Testis (tissue), 3 donors: Measurements from ENCODE around the gene TBC1D22A. TPM values are rescaled to one million over a fixed set of nuclear protein-coding genes. Genes with fewer than 3 reads are reported as not detected.

ENCODE experiments used
- DNase-seq: peaks from one replicate; pipeline ENCODE4 v3.0.0-alpha.2; 2019
- H3K27ac ChIP-seq, 2 donors: fragments of 200-600 bp; sonication (generic); one replicate each; pipeline ENCODE4 v1.5.1; 2019
- H3K27me3 ChIP-seq: fragments of 200-600 bp; sonication (generic); one replicate; pipeline ENCODE4 v1.5.1; 2019
- H3K36me3 ChIP-seq: fragments of 200-600 bp; sonication (generic); one replicate; pipeline ENCODE4 v1.5.1; 2017; ENCODE audit warnings: low read depth; ENCODE audit errors: missing control alignments
- H3K4me1 ChIP-seq: fragments of 200-600 bp; sonication (generic); one replicate; pipeline ENCODE4 v1.5.1; 2019
- H3K4me3 ChIP-seq, 2 donors: fragments of 200-600 bp; sonication (generic); one replicate each; pipeline ENCODE4 v1.5.1; 2017 to 2019
- H3K9me3 ChIP-seq: fragments of 200-600 bp; sonication (generic); one replicate; pipeline ENCODE4 v1.5.1; 2017
- CTCF ChIP-seq, 3 experiments: fragments of 450-650 bp in 2 of 3; fragments of 200-600 bp in 1 of 3; sonication (generic) in 1 of 3; IDR thresholded peaks; one replicate each; pipeline ENCODE4 v1.5.1; 2016 to 2019; ENCODE audit warnings: antibody characterized with exemption in 3 of 3, mild to moderate bottlenecking in 2 of 3, moderate library complexity in 1 of 3
- POLR2A ChIP-seq: fragments of 450-650 bp; IDR thresholded peaks from one replicate; pipeline ENCODE4 v1.6.1; 2017; ENCODE audit warnings: antibody characterized with exemption, mild to moderate bottlenecking, moderate library complexity
- WGBS, 2 donors: methylation state at CpG; one replicate each; pipeline ENCODE4 v1.1.5; 2018; 5-methylcytosine and 5-hydroxymethylcytosine counted together
- intact Hi-C: fragments of 100-400 bp; cut with DNase I; formaldehyde crosslinking; loops from one replicate; pipeline ENCODE4 v1.15.1; 2023; ENCODE audit warnings: low total_unique reads
- polyA plus RNA-seq: library from polyadenylated mRNA; stranded (reverse); fragments of 350-450 nt; fragmentation: Illumina TruSeq; extraction: RNeasy Lipid Tissue Mini Kit (QIAGEN cat#74804); gene quantifications from one replicate; pipeline ENCODE4 v1.2.3, GENCODE V29; 2014; ENCODE audit warnings: low read depth, low replicate concordance; ENCODE audit not compliant: insufficient read depth
- total RNA-seq, 2 donors: library from RNA; depleted of rRNA; stranded (reverse); fragments of >200 nt; gene quantifications; one replicate each; pipeline ENCODE4 v1.2.3, GENCODE V29; 2016

Gene TBC1D22A
- total and polyA plus RNA-seq, 3 donors from 2014 or later, result 16.6 to 32.8 (median 28.5) TPM

- H3K9me3 ChIP-seq, result no peaks in the 10 kb centered on the region
- H3K27ac ChIP-seq, result no peak overlapping the region
- H3K4me3 ChIP-seq, result no peak overlapping the region
- no peaks in the 10 kb centered on the region for H3K27me3 ChIP-seq
- 47 to 53% methylated on average over 15 of the region's 15 CpGs for WGBS, 2 donors
- TF ChIP-seq CTCF (IDR thresholded peaks at IDR 0.05) (no peak), POLR2A (no peak)
- no peak for DNase-seq
- intact Hi-C loops, result no loop called here
- H3K36me3 ChIP-seq, result no peaks in the 10 kb centered on the region
- peaks cover 3% of the 10 kb centered on the region for H3K4me1 ChIP-seq
These were observed 13.4 kb upstream of the TBC1D22A start for GRCh38 chr22:46748908-46749675.

- peaks cover 3% of the 10 kb centered on the region for H3K4me1 ChIP-seq
- TF ChIP-seq CTCF (IDR thresholded peaks at IDR 0.05), result no peak
- TF ChIP-seq POLR2A, result no peak
- H3K27me3 ChIP-seq, result no peaks in the 10 kb centered on the region
- DNase-seq, result no peak
- 84 to 87% methylated on average over 14 of the region's 14 CpGs for WGBS, 2 donors
- no peaks in the 10 kb centered on the region for H3K9me3 ChIP-seq
- H3K27ac ChIP-seq, result no peak overlapping the region
- intact Hi-C loops, result no loop called here
- no peak overlapping the region for H3K4me3 ChIP-seq
- H3K36me3 ChIP-seq, result no peaks in the 10 kb centered on the region
These were observed 12.5 kb upstream of the TBC1D22A start for GRCh38 chr22:46749682-46750529.

- Histone ChIP-seq H3K36me3 (no peaks in the 10 kb centered on the region), H3K27ac (no peak overlapping the region), H3K9me3 (no peaks in the 10 kb centered on the region), H3K4me3 (no peak overlapping the region), H3K27me3 (no peaks in the 10 kb centered on the region), H3K4me1 (peaks cover 3% of the 10 kb centered on the region)
- no peak for DNase-seq
- WGBS, 2 donors, result 85 to 92% methylated on average over 5 of the region's 5 CpGs
- intact Hi-C loops, result no loop called here
- no peak for TF ChIP-seq POLR2A
- TF ChIP-seq CTCF (IDR thresholded peaks at IDR 0.05), result no peak
These were observed 12.0 kb upstream of the TBC1D22A start for GRCh38 chr22:46750530-46750800.

GRCh38 chr22:46750863-46751443, 11.5 kb upstream of the TBC1D22A start:
- H3K27me3 ChIP-seq, result no peaks in the 10 kb centered on the region
- H3K36me3 ChIP-seq, result no peaks in the 10 kb centered on the region
- TF ChIP-seq POLR2A, result no peak
- no peak for TF ChIP-seq CTCF (IDR thresholded peaks at IDR 0.05)
- no peak overlapping the region for H3K4me3 ChIP-seq
- no peaks in the 10 kb centered on the region for H3K9me3 ChIP-seq
- intact Hi-C loops, result no loop called here
- no peak overlapping the region for H3K27ac ChIP-seq
- WGBS, 2 donors, result 68 to 70% methylated on average over 12 of the region's 12 CpGs
- DNase-seq, result no peak
- H3K4me1 ChIP-seq, result peaks cover 3% of the 10 kb centered on the region
